Retinal pigment epithelial cell (primary cell): ENCODE data around the gene SKP1.
A peak's percentile ranks its signal among the peaks of the same experiment; 100 is the strongest.
"Not testable (repeated sequence)": the region's sequence is repeated elsewhere in the genome, so short reads cannot be mapped to it uniquely, and the experiment has no call there.

Source experiments
- DNase-seq: peaks from one replicate; pipeline ENCODE4 v3.0.0-alpha.2; 2010; ENCODE audit warnings: low read depth
- H3K4me3 ChIP-seq: 2 replicates; pipeline ENCODE4 v1.5.1; 2011; ENCODE audit warnings: mild to moderate bottlenecking, low read length, control low read depth, moderate library complexity
- TF ChIP-seq, protein P1 (sequence below): conservative IDR thresholded peaks from 2 replicates; pipeline ENCODE4 v1.5.1; 2011; ENCODE audit warnings: low read depth, low read length, control low read depth, inconsistent platforms

The SKP1 gene

DNA sequence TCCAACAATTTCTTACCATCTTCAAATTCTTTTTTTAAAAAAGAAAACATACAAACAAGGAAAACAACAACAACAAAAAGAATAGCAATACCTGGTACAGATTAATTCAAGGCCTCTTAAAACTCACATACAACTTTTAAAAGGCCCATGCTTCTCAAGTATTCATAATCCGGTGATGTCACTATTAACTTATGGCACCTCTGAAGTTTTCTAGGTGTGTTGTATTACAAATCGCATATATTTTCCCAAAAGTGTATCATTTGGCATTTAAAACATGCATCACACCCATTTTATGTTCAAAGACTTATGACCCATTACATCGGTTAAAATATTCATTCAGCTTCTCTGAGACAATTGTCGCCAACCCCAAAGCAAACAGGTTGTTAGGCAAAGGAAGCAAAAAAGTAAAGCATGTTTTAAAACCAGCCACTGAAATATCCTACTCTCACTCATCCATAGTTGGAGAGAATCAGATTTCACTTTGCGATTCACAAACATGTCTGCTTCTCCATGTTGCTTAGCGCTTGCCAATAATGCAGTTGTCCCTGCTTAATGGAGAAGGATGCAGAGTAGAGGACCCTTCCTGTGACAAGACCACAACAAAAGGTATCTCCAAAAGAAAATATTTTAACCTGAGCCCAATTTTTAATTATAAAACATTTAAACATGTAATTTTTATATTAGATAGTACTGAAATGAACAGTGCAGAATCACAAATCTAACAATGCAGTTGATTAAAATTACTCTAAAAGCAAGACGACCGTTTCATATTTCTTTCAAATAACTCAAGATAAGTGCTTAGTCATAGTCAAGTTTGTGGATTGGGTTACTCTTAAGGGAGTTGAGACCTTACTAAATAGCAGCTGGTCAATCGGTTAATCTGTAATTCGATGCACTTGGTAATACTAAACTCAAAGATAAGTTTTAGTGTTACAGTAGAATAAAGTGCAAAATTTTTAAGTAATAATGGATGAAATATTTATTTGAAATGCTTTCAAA lies 1.6 kb downstream of the SKP1 start:
- TF ChIP-seq, protein P1, sequence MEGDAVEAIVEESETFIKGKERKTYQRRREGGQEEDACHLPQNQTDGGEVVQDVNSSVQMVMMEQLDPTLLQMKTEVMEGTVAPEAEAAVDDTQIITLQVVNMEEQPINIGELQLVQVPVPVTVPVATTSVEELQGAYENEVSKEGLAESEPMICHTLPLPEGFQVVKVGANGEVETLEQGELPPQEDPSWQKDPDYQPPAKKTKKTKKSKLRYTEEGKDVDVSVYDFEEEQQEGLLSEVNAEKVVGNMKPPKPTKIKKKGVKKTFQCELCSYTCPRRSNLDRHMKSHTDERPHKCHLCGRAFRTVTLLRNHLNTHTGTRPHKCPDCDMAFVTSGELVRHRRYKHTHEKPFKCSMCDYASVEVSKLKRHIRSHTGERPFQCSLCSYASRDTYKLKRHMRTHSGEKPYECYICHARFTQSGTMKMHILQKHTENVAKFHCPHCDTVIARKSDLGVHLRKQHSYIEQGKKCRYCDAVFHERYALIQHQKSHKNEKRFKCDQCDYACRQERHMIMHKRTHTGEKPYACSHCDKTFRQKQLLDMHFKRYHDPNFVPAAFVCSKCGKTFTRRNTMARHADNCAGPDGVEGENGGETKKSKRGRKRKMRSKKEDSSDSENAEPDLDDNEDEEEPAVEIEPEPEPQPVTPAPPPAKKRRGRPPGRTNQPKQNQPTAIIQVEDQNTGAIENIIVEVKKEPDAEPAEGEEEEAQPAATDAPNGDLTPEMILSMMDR: no peak
- DNase-seq: no peak
- H3K4me3 ChIP-seq: peak overlapping the region; percentile 98

DNA sequence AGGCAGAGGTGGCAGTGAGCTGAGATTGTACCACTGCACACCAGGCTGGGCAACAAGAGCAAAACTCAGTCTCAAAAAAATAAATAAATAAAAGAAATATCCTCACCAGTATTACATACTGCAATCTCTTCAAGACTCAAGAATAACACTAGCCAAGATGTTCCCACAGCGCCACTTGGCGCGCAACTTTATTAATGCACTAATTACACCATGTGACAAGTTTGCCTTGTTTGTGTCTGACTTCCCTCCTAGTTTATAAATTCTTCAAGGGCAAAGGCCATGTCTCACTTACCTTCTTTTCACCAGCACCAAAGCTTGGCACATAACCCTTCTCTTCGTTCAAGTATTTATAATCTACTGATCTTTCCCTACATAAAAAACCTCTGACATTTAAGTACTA lies 4.8 kb downstream of the SKP1 start:
- no peak for DNase-seq
- TF ChIP-seq, protein P1: no peak
- H3K4me3 ChIP-seq: no peak overlapping the region

DNA sequence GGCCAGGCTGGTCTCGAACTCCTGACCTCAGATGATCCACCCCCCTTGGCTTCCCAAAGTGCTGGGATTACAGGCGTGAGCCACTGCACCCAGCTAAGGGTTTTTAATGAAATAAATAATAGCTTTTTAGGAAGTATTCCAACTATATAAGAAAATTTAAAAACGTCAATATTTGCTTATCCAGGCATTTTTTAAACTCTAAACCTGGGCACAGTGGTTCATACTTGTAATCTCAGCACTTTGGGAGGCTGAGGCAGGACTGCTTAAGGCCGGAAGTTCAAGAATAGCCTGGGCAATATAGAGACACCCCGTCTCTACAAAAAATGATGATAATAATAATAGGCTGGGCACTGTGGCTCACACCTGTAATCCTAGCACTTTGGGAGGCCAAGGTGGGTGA lies 14.2 kb downstream of the SKP1 start:
- no peak overlapping the region for H3K4me3 ChIP-seq
- TF ChIP-seq, protein P1: no peak

DNA sequence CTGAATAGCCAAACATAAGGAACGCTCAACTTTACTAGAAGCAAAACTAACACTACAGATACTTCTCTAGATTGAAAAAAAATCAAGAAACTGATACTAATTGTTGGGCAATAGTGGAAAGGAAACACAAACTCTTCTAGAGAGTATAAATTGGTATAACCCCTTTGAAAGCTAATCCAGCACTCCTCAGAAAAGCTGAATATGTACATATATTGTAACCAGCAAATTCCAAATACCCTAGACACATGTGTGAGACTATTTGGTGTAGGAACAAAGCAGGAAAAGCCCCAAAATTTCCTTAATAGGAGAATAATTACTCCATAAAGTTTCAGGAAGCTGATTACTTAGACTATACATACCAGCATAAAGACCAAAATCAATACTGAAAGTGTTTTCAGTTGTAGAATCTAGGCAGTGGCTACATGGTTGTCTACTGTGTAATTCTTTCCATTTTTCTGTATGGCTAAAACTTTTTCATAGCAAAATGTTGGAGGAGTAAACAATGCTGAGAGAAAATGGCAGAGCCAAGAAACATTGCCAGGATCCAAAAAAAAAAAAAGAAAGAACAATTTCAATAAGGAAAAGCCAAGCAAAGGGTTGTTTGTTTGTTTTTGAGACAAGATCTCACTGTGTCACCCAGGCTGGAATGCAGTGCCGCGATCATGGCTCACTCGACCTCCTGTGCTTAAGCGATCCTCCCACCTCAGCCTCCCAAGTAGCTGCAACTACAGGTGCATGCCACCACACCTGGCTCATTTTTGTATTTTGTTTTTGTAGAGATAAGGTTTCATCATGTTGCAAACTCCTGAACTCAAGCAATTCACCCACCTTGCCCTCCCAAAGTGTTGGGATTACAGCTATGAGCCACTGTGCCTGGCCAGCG lies 15.0 kb downstream of the SKP1 start:
- H3K4me3 ChIP-seq: no peak overlapping the region
- TF ChIP-seq, protein P1: no peak
- no peak for DNase-seq

More for the DNA sequence above, 14.2 kb downstream of the SKP1 start:
- no peak for DNase-seq

DNA sequence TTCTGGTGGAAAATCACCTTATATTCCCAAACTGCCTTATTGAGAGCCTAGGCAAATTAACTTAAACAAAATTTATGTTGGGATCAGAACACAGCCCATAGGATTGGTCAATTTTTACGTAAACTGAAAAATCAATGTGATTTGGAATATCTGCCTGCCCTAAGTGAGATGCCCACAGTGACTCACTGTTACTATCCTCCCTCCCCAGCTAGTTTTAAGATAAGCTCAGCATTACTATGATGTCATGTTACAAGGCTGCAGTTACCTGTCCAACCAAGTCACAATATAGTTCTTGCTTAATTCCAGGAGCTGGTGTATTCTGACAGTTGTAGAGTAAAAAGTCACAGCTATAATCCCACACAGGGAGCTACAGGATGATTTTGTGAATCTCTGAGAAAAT lies 23.1 kb downstream of the SKP1 start:
- H3K4me3 ChIP-seq: no peak overlapping the region
- TF ChIP-seq, protein P1: no peak
- DNase-seq: no peak

DNA sequence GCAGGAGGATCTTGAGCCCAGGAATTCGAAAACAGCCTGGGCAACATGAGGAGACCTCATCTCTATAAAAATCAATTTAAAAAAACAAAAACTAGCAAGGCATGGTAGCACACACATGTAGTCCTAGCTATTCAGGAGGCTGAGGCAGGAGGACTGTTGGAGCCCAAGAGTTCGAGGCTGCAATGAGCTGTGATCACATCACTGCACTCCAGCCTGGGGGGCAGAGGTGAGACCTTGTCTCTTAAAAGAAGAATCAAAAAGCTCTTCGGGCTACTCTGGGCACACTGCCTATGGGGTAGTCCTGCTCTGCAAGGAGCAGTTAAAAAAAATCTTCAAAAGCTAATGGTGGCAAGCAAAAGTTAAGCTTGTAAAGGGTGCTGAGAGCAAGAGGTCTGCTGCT lies 23.5 kb downstream of the SKP1 start:
- TF ChIP-seq, protein P1: no peak
- DNase-seq: no peak
- H3K4me3 ChIP-seq: no peak overlapping the region

DNA sequence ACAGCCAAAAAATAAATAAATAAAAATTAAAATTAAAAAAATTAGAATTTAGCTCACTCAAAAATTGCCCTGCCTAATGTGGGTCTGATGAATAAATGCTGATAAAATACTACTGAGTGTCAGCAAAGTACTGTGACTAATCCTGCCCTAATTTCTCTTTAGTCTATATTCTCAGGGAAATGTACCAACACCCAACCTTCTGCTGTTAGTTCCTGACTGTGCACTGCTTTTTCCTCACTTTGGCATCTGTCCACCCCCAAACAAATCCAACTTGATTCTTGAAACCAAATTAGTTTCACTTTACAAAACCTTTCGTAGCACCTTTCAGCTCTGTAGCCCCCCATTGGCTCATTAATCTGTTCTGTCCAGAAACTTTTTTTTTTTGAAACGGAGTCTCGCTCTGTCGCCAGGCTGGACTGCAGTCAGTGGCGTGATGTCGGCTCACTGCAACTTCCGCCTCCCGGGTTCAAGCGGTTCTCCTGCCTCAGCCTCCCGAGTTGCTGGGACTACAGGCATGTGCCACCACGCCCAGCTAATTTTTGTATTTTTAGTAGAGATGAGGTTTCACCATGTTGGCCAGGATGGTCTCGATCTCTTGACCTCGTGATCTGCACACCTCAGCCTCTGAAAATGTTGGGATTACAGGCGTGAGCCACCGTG lies 24.4 kb downstream of the SKP1 start:
- not testable (repeated sequence) for DNase-seq, H3K4me3 ChIP-seq
